ENCODE data around the gene KMT2E.
"Not testable (repeated sequence)": the region's sequence is repeated elsewhere in the genome, so short reads cannot be mapped to it uniquely, and the experiment has no call there.

Gene KMT2E

DNA sequence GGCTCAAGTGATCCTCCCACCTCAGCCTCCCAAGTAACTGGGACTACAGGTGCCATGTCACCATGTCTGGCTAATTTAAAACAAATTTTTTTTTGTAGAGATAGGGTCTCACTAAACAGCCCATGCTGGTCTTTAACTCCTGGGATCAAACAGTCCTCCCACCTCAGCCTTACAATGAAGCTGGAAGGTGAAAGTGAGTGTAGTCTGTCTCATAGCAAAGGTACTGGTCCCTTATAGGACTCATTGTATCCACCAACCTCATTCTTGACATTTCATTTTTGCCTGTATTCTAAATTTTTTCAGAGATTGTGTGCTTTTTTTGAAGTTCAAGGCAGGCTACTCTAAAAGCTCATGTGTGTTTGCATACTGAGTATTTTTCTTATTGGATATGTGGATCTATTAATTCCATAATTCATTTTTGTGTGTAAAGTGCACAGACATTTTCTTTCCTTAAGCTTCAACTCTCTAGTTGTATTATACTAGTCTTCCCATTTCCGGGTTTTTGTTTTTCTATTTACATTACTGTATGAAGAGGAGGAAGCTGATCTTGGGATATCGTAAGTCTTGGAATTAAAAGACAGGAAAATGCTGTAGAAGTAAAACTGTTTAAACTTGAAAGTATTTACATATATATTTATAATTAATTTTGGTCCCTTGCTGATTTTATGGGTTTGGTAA, 13.3 kb downstream of the KMT2E start:
- DNase-seq (ENCODE audit: low read depth, low spot score): no peak

DNA sequence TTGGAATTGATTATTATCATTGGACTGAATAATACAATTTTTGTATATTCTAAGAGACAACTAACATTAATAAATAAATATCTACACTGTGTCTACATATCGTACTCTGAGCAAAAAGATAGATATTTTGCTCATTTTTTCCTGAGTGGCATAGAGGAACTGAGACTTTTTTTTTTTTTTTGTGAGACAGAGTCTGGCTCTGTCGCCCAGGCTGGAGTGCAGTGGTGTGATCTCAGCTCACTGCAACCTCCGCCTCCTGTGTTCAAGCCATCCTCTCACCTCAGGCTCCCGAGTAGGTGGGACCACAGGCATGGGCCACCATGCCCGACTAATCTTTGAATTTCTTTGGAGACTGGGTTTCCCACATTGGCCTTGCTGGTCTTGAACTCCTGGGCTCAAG, 14.0 kb downstream of the KMT2E start:
- DNase-seq (ENCODE audit: low read depth, low spot score): no peak

DNA sequence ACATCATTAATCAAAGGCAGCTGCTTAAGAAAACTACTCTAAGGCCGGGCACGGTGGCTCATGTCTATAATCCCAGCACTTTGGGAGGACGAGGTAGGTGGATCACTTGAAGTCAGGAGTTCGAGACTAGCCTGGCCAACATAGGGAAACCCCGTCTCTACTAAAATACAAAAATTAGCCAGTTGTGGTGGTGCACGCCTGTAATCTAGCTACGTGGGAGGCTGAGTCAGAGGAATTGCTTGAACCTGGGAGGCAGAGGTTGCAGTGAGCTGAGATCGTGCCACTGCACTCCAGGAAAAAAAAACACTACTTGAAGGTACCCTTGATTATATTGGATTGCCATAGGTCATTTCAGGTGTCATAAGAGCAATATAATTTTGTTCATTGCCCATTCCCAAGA, 14.9 kb downstream of the KMT2E start:
- DNase-seq (ENCODE audit: low read depth, low spot score): not testable (repeated sequence)

DNA sequence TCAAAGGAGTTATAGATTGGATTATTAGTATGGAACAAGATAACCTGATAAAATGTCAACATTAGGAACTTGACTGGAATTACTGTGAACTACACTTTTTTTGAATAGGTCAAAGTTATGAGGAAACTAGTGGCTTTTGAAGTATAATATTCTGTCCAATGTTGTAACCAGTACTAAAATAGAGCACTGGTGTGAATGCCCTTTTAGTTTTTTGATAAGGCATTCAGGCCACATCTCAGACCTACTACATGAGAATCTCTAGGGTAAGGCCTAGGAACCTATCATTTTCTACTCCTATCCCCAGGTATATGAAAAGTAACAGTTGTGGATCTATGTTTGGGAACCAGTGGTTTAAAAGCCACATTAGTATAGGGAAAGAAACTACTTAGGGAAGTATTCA, 16.4 kb downstream of the KMT2E start:
- no peak for DNase-seq (ENCODE audit: low read depth, low spot score)

DNA sequence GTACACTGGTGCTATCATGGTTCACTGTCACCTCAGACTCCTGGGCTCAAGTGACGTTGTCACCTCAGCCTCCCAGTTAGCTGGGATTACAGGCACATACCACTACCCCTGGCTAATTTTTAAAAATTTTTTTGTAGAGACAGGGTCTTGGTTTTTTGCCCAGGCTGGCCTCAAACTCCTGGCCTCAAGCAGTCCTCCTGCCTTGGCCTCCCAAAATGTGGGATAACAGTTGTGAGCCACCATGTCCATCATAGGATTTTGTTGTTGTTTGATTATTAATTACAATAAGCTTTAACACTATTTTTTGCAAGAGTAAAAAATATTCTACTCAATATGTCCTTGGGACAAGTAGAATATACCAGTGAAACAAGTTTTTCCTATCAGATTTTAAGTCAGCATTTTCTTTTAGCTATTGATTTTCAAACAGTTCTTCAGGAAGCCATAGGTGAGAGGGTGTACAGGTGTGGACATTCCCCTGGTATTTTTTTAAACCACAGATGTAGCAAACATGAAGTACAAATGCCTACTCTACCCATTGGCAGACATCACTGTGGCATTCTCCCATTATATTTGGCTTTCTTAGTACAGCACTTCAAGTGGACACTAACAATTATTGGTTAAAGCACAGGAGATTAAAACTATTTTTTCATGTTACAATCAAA, 18.7 kb downstream of the KMT2E start:
- no peak for DNase-seq (ENCODE audit: low read depth, low spot score)

DNA sequence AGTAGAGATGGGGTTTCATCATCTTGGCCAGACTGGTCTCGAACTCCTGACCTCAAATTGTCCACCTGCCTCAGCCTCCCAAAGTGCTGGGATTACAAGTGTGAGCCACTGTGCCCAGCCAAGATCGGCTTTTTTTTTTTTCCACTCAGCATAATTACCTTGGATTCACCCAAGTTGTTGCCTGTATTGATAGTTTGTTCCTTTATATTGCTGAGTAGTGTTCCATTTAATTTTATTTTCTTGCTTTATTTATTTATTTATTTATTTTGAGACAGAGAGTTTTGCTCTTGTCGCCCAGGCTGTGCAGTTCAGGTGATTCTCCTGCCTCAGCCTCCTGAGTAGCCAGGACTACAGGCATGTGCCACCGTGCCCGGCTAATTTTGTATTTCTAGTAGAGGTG, 21.3 kb downstream of the KMT2E start:
- no peak for DNase-seq (ENCODE audit: low read depth, low spot score)

DNA sequence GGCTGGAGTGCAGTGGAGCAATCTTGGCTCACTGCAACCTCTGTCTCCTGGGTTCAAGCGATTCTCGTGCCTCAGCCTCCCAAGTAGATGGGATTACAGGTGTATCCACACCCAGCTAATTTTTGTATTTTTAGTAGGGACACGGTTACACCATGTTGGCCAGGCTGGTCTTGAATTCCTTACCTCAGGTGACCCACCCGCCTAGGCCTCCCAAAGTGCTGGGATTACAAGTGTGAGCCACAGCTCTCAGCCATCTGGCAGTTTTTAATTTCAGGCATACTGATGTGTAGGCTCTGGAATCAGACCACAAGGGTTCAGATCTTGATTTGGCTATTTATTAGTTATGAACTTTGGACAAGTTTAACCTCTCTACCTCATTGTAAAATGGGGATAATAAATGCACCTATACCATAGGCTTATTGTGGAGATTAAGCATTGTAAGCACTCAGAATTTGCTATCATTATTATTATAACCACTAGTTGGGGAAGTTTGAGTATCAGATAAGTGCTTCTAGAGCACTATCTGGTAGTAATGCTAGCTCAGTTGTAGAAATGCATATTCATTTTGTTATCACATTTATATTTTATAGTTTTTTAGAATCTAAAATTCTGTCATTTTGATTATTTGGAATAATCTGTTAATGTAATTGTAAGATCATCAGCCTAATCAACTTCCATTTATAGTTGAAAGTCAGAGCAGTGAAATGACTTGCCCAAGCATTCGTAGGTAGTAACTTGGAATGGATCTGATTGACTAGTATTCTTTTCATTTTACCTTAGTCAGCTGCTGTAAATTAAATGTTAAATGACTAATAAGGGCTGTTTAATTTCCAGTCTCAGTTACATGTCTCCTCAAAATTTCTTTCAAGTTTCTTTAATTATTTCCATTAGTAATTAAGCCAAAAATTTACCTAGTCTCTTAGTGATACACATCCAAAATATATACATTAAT, 22.5 kb downstream of the KMT2E start:
- no peak for DNase-seq (ENCODE audit: low read depth, low spot score)

DNA sequence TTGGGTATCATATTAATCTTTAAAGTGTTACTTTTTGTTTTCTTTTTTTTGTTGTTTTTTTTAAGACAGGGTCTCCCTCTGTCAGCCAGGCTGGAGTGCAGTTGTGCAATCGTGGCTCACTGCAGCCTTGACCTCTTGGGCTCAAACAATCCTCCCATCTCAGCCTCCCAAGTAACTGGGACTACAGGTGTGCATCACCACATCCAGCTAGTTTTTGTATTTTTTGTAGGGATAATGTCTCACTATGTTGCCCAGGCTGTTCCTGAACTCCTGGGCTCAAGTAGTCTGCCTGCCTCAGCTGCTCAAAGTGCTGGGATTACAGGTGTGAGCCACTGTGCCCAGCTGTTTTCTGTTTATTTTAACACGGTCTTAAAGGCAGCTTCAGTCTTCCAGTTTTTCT, 23.3 kb downstream of the KMT2E start:
- no peak for DNase-seq (ENCODE audit: low read depth, low spot score)

DNA sequence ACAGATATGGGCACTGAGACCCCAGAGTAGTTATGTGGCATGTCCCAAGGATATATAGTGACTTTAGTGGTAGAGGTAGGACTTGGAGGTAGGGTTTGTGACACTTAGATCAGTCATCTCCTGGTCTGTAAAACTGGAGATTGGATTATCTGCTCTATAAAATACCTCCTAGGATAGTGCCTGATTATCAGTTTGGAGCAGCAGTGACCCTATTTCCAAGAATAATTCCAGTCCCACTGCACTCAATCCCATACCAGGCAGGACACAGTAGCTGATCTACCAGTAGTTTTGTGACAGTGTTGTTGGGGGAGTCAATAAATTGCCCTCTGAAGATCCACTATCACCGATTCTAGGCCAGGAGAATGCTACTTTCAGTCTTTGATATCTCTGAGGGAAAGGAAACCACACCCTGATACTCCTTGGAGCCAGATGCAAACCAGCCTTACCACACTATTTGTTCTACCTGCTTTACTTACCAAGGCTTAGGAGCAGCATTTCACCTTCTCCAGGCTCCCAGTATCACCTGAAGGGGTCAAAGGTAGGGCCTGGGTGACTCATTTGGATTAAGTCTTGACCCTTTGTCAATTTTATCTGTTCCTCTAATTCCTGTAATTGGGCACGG, 30.6 kb downstream of the KMT2E start:
- no peak for DNase-seq (ENCODE audit: low read depth, low spot score)

DNA sequence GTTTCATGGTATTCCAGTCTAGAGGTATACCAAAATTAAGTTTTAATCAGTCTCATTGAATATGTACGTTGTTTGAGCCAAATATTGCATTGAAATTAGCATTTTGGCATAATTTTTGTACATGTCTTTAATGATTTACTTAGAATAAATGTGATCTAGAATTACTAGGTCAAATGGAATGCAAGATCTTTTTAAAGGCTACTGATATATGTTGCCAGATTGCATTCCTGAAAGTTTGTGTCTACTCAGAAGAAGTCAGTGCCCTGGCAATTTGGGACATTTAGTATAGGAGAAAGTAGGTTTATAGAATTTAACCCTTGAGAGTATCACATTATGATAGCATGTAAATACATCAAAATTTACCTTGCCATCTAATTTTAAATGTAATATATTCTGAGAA, 32.4 kb downstream of the KMT2E start:
- DNase-seq (ENCODE audit: low read depth, low spot score): no peak

DNA sequence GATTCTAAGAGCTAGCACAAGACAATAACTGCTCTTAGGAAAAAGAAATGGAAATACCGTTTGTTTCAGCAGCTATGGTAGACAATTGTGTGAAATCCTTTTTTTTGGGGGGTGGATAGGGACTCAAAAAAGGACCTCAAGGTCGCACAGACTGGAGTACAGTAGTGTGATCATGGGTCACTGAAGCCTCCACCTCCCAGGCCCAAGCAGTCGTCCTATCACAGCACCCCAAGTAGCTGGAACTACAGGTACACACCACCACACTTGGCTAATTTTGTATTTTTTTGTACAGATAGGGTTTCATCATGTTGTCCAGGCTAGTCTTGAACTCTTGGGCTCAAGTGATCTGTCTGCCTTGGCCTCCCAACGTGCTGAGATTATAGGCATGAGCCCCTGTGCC, 33.9 kb downstream of the KMT2E start:
- DNase-seq (ENCODE audit: low read depth, low spot score): no peak

DNA sequence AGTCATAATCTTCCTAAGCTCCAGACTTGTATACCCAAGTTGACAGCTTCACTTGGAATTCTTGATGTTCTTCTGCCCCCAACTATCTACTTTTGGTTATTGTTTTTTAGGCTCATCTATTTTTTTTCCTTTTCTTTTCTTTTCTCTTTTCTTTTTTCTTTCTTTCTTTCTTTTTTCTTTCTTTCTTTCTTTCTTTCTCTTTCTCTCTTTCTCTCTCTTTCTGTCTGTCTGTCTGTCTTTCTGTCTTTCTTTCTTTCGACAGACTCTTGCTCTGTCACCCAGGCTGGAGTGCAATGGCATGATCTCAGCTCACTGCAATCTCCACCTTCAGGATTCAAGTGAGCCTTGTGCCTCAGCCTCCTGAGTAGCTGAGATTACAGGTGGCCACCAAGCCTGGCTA, 36.5 kb downstream of the KMT2E start:
- DNase-seq (ENCODE audit: low read depth, low spot score): no peak

DNA sequence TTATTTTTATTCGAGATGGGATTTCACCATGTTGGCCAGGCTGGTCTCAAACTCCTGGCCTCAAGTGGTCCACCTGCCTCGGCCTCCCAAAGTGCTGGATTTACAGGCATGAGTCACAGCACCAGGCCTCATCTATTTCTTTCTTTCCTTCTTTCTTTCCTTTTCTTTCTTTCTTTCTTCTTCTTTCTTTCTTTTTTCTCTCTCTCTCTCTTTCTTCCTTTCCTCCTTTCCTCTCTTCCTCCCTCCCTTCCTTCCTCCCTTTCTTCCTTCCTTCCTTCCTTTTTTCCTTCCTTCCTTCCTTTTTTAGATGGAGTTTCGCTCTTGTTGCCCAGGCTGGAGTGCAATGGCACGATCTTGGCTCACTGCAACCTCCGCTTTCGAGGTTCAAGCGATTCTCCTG, 36.9 kb downstream of the KMT2E start:
- DNase-seq (ENCODE audit: low read depth, low spot score): not testable (repeated sequence)

DNA sequence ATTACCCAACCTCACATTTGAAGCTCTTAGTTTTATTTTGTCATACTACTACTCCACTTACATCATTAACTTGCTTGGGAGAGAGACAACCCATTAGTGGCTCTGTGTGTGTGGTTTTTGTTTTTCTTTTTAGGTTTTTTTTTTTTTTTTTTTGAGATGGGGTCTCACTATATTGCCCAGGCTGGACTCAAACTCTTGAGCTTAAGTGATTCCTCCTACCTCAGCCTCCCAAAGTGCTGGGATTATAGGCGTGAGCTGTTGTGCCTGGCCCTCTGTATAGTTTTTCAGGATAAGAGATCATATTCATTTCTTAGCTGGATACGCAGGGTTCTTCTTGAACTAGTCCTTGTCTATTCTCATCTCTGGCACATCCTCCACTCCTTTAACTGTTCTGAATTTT, 41.1 kb downstream of the KMT2E start:
- DNase-seq (ENCODE audit: low read depth, low spot score): no peak

DNA sequence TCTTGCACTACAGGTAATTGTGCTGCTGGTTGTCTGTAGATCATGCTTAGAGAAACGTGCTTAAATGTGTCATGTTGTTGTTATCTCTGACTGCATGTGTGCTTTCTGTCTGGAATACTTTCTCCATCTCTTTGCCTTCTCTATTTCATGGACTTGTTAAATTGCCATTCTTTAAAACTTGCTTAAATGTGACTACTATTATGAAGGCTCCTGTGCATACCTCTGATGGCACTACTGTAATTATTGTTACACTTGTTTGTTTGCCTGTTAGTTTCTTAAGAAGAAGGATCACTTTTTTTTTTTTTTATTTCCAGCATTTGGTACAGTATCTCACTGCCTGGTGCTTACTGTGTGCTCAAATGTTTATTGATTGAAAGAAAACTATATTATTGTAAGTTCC, 41.6 kb downstream of the KMT2E start:
- no peak for DNase-seq (ENCODE audit: low read depth, low spot score)

DNA sequence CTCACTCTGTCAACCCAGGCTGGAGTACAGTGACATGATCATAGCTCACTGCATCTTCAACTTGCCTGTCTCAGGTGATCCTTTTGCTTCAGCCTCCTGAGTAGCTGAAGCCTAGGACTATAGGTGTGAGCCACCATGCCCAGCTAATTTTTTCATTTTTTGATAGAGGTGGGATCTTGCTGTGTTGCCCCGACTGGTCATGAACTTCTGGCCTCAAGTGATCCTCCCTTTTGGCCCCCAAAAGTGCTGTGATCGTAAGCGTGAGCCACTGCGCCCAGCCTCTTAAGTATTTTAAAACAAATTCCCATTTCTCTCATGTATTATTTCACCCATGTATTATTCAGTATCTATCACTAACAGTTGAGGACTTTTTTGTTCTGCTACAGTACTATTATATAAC, 43.5 kb downstream of the KMT2E start:
- no peak for DNase-seq (ENCODE audit: low read depth, low spot score)

DNA sequence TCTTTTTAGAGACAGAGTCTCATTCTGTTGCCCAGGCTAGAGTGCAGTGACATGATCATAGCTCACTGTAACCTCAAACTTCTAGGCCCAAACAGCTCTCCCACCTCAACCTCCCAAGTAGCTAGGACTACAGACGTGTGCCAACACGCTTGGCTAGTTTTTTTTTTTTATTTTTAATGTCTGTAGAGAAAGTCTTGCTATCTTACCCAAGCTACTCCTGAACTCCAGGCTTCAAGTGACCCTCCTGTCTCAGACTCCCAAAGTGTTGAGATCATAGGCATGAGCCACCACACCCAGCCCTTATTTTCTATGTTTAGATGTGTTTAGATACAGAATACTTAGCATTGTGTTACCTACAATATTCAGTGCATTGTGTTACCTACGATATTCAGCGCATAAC, 46.4 kb downstream of the KMT2E start:
- no peak for DNase-seq (ENCODE audit: low read depth, low spot score)

DNA sequence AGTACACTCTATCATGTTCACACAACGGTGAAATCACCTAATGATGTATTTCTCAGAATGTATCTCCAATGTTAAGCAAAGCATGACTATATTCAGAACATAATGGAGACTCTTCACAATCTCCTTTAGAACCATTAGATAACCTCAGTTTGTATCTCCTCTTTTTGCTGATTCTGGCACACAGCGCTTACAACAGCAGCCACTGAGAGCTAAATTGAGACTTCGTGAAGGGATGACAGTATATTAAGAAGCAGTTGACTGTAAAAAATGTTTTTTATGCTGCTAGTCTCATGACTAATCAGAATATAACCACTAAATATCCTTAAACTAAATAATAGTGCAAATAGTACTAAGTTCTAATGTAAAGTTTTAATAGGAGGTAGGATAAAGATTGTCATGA, 46.9 kb downstream of the KMT2E start:
- no peak for DNase-seq (ENCODE audit: low read depth, low spot score)

DNA sequence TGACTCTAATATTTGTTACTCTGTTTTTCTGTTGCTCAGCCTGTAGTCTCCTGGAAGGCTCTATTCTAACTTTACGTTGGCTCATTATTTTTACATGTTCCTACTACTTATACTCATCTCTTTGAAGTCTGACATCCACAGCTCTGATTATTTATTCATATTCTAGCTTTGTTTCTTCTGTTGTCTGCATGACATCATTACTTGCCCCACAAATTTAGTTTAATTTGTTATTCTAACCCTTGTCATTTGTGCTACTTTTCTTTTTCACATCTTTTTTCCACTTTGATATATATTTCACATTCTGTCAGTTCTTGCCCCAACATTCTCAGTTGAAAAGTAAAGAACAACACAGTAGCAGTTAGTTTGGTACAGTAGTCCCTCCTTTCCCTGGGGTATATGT, 51.1 kb downstream of the KMT2E start:
- DNase-seq (ENCODE audit: low read depth, low spot score): no peak

DNA sequence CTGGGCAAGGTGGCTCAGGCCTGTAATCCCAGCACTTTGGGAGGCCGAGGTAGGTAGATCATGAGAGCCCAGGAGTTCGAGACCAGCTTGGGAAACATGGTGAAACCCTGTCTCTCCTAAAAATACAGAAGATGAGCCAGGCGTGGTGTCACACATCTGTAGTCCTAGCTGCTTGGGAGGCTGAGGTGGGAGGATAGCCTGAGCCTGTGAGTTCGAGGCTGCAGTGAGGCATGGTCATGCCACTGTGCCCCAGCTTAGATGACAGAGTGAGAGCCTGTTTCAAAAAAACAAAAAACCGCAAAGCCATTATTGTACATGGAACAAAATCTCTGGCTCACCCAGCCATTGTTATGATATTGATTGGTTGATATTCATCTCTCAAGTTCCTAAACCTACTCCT, 53.7 kb downstream of the KMT2E start:
- DNase-seq (ENCODE audit: low read depth, low spot score): no peak

DNA sequence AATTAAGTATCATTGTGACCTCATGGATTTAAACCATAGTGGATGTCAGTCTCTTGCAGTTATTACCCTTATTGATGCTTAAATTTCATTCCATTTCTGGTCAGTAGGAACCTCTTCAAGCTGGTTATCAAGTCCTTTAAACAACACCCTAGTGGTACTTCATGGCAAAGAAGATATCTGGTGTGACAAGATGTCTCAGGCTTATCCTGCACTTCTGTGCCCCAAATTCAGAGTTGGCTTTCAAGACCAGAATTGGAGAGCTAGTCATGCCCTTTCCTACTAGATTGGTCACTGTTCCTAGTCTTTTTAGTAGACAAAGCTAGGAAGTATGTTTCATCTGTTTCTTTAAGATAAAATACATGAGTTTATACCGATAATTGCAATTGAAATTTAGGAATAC, 54.9 kb downstream of the KMT2E start:
- no peak for DNase-seq (ENCODE audit: low read depth, low spot score)

DNA sequence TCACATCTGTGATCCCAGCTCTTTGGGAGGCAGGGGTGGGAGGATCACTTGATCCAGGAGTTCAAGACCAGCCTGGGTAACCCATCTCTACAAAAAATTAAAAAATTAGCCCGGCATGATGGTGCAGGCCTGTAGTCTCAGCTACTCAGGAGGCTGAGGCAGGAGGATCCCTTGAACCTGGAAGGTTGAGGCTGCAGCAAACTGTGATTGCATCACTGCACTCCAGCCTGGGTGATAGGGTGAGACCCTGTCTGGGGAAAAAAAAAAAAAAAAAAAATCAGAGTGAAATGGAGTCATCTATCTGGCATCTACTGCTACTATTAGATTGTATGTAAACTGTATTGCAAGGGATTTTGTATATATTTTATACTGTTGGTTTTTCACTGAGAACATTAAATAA, 59.1 kb downstream of the KMT2E start:
- DNase-seq (ENCODE audit: low read depth, low spot score): no peak

Measured in smooth muscle cell of the brain vasculature (primary cell).